ENCODE results near the gene BLOC1S6.

Gene BLOC1S6

GRCh38 chr15:45587095-45587862, at the start of gene BLOC1S6:
TSS of gene BLOC1S6 (plus strand) at chr15:45587379. CDS start at chr15:45587444, 65 bp downstream.
- DNase-seq, result peak; percentile 78 to 83

- no peak for DNase-seq
Observed at GRCh38 chr15:45539680-45540079, 47.5 kb upstream of the BLOC1S6 start.

- no peak for DNase-seq
Observed at GRCh38 chr15:45540531-45540930, 46.6 kb upstream of the BLOC1S6 start.

GRCh38 chr15:45543051-45543450, 44.1 kb upstream of the BLOC1S6 start:
- no peak for DNase-seq

- DNase-seq, result no peak
Observed at GRCh38 chr15:45544266-45545023, 42.7 kb upstream of the BLOC1S6 start.

- no peak for DNase-seq
Observed at GRCh38 chr15:45546789-45547188, 40.4 kb upstream of the BLOC1S6 start.

GRCh38 chr15:45548753-45549520, 38.2 kb upstream of the BLOC1S6 start:
- no peak for DNase-seq

- no peak for DNase-seq
Observed at GRCh38 chr15:45549541-45550220, 37.5 kb upstream of the BLOC1S6 start.

- no peak for DNase-seq
Observed at GRCh38 chr15:45550436-45550835, 36.7 kb upstream of the BLOC1S6 start.

- DNase-seq, result no peak
Observed at GRCh38 chr15:45551676-45552075, 35.5 kb upstream of the BLOC1S6 start.

- DNase-seq, result no peak
Observed at GRCh38 chr15:45555934-45556608, 31.1 kb upstream of the BLOC1S6 start.

- peak; percentile 66 to 89 for DNase-seq
Observed at GRCh38 chr15:45572617-45573016, 14.6 kb upstream of the BLOC1S6 start.

GRCh38 chr15:45573961-45574629, 13.1 kb upstream of the BLOC1S6 start:
- no peak for DNase-seq

GRCh38 chr15:45581919-45582318, 5.3 kb upstream of the BLOC1S6 start:
- DNase-seq, result no peak

- no peak for DNase-seq
Observed at GRCh38 chr15:45583731-45584639, 3.2 kb upstream of the BLOC1S6 start.

GRCh38 chr15:45585069-45585791, 1.9 kb upstream of the BLOC1S6 start:
- DNase-seq, result no peak

- DNase-seq, result no peak
Observed at GRCh38 chr15:45586125-45586524, 1.1 kb upstream of the BLOC1S6 start.

GRCh38 chr15:45586601-45587094, 531 bp upstream of the BLOC1S6 start:
- DNase-seq, result no peak

GRCh38 chr15:45587863-45588170, 638 bp downstream of the BLOC1S6 start:
- DNase-seq, result no peak

Measured in AML-193 (cell line).